Effector CD4-positive, alpha-beta T cell (primary cell): Measurements from ENCODE around the gene HOXB3.
A peak's percentile ranks its signal among the peaks of the same experiment; 100 is the strongest.
"Not testable (repeated sequence)": the region's sequence is repeated elsewhere in the genome, so short reads cannot be mapped to it uniquely, and the experiment has no call there.

Source experiments
- DNase-seq: peaks from one replicate; pipeline ENCODE4 v3.0.0-alpha.2; 2020

The HOXB3 gene

DNA sequence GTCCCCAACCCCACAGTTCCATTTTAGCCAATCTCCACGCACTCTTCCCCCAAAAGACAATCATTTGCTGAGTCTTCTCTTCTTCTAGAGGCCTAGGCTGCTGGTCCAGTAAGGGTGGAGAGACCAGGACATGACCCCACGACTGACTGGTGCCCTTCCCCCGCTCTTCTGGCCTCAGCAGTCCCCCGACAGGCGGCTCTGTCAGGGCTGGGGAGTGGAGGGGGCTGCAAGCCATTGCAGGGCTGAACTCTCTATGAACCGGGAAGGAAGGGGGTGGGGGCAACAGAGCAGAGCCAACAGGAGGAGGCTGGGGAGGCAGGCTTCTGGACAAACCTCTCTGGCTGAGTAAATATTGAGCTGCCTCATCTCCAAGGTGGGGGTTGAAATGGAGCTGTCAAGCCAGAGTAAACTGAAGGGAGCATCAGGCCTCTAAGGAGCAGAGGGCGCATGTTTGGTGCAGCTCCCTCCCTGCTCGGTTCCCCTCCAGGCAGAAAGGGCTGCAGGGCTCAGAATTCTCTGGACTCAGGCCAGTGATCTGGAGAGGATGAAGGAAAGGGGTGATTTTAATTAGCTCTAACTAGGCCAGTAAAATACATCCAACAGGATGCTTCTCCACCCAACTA is 67.9 kb downstream of the HOXB3 start:
- no peak for DNase-seq

GRCh38 chr17:48520631-48521079 is 69.4 kb downstream of the HOXB3 start:
- DNase-seq = no peak

- DNase-seq = no peak
Measured at GRCh38 chr17:48519427-48519826, 70.6 kb downstream of the HOXB3 start.

GRCh38 chr17:48517478-48517877 is 72.6 kb downstream of the HOXB3 start:
- no peak for DNase-seq

DNA sequence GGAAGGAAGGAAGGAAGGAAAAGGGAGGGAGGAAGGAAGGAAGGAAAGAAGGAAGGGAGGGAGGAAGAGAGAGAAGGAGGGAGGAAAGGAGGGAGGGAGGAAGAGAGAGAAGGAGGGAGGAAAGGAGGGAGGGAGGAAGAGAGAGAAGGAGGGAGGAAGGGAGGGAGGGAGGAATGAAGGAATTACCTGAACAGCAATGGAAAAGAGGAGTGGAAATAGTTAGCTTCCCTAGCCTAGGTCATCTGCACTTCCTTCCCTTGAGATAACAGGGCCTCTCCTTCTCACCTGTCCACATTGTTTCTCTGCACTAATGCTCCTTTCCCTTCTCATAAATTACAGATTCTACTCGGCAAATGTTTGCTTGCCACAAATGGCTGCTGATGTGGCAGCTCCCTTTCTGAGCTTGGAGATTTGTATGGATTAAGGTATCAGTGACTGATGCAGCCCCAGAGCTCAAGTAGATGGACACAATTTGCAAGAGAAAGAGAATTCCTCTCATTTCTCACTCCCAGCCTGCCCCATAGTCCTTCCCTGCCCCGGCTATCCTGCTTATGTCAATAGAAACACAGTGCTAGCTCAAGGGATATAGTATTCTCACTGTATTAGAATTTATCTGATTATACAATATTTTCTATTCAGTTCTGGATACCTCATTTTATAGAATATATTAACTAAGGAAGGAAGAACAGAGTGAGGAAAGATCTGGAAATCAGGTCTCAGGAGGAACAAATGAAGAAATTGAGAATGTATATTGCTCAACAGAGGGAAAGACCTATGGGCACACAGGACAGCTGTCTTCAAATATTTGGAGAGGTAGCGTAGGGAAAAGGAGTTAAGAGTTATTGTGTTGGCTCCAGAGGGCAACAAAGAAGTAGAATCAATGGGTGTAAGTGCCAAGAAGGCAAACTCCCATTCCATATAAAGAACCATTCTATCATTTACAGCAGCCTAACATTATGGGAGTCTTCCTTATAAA is 73.8 kb downstream of the HOXB3 start:
- DNase-seq = no peak

DNA sequence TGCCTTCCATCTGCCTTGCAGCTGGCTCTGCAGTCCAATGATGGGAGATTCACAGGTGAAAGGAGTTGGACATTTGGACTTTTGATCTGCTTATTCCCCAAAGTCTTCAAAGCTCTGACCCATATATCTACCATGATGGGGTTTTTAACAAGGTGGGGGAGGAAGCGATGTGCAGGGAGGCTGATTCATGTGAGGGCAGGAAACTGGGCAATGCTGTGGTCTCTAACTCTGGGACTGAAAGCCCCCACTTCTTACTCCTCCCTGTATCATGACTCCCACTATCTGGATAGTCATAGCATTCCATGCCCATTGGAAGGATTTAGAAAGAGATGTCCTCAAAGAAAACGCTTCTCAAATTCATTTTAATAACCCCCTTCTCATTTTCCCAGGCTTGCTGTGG is 75.6 kb downstream of the HOXB3 start:
- no peak for DNase-seq

DNA sequence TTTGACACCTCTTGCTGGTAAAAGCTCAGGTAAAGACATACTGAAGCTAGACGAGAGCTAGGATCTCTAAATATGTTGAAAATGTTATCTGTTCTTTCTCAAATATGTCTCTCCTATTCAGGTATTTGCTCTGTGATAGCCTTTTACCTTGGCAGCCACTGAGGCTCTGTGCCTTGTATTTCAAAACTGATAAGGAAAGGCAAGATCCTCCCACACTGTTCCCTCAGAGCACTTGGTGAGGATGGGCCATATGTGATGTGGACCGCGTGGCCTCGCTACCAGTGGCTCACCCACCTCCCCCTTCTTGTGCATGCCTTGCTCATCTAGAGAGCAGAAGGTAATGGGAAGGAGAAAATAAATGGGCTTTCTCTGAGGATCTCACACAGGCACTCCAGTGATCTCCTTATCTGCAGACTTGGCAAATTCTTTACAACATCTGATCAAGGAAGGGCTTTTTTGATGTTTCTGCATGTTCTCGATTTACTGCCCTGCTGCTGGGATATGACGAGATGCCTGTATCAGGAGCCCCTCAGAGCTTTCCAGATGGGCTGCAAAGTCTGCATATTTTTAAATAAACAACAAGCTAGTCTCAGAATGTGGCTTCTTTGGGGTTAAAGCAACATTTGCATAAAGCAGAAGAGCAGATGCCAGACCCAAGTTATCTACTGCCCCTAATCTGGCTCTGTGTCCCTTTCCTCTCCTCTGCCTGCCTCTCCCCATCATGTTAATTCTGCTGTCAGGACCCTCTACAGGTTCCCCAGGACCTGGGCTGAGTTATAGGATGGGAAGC is 76.2 kb downstream of the HOXB3 start:
- no peak for DNase-seq

DNA sequence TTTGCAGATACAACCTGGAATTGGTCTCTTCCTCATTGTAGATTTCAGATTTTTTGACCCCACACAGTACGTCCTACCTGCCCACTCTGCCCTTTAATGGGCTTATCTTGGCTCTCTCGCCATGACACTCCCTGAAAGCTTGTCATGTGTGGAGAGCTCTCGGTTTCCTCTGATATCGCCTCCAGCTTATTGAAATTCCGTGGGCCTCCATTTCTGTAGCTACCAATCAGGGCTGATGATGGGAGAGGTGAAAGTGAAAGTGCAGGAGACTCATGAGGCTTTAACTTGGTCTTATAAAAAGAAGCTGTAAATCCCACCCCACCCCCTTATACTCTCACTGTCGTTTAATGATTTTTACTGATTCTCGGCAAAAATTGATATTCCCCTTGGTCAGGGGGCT is 76.9 kb downstream of the HOXB3 start:
- DNase-seq = no peak

DNA sequence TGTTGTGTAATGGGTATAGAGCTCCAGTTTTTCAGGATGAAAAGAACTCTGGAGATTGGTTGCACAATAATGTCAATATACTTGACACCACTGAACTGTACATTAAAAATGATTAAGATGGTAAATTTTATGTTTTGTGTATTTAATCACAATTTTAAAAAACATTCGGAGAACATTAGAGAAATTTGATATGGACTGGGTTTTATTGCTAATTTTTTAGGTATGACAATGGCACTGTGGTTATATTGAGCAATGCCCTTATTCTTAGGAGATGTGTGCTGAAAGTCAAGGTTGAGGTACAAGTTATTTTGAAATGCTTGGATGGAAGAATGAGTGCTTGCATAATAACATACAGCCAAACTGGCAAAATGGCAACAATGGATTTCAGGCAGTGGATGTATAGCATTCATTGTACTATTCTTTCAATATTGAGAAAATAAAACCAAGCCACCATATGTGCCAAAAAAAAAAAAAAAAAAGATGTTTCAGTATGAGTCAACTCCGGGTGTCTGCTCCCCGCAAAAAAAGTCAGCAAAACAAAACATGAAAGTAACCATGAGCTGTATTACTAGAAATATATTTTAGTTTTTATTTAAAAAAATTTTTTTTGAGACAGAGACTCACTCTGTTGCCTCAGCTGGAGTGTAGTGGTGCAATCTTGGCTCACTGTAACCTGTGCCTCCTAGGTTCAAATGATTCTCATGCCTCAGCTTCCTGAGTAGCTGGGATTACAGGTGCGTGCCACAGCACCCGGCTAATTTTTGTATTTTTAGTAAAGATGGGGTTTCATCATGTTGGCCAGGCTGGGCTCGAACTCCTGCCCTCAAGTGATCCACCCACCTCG is 79.1 kb downstream of the HOXB3 start:
- peak; percentile 24 for DNase-seq

DNA sequence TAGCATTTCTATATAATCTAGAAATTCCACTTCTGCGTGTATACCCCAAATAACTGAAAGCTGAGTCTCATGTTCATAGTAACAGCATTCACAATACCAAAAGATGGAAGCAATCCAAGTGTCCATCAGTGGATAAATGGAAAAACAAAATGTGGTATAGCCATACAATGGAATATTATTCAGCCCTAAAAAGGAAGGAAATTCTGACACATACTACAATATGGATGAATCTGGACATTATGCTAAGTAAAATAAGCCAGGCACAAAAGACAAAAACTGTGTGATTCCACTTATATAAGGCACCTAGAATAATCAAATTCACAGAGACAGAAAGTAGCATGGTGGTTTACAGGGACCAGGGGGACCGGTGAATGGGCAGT is 79.7 kb downstream of the HOXB3 start:
- no peak for DNase-seq

- DNase-seq = not testable (repeated sequence)
Measured at GRCh38 chr17:48509708-48510107, 80.3 kb downstream of the HOXB3 start.

- no peak for DNase-seq
Measured at GRCh38 chr17:48506246-48506645, 83.8 kb downstream of the HOXB3 start.

- peak; percentile 36 for DNase-seq
Measured at GRCh38 chr17:48505788-48506187, 84.3 kb downstream of the HOXB3 start.

DNA sequence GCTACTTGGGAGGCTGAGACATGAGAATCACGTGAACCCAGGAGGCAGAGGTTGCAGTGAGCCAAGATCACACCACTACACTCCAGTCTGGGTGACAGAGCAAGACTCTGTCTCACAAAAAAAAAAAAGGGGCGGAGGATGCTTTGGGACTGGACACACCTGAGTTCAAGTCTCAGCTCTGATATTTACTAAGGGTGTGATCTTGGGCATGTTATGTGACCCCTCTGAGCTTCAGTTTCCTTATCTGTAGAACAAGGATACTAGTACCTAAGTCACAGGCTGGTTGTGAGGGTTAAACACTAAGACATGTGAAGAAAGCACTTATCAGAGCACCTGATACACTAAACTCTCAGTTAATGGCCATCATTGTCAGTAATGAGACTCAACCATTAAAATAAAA is 85.1 kb downstream of the HOXB3 start:
- DNase-seq = no peak

DNA sequence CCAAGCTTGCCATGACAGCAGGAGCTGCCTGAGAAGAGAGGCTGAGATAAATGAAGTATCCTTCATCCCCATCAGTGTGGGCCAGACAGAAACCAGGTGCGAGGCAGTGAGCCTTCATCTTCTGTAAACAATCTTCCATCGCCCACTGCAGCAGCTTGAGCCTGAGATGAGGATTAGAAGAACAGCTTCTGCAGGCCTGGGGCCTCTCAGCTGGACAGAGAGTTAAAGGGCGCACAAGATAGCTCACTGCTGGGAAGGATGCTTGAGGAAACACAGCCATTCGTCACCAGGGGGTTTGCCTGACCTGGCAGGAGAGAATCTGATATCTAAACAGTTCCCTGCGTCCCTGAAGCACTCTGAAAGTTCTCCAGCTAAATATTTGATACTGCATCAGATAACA is 86.3 kb downstream of the HOXB3 start:
- no peak for DNase-seq

GRCh38 chr17:48502901-48503300 is 87.1 kb downstream of the HOXB3 start:
- no peak for DNase-seq

- DNase-seq = no peak
Measured at GRCh38 chr17:48502312-48502711, 87.7 kb downstream of the HOXB3 start.

- DNase-seq = no peak
Measured at GRCh38 chr17:48500435-48501426, 89.3 kb downstream of the HOXB3 start.

- no peak for DNase-seq
Measured at GRCh38 chr17:48499735-48500434, 90.2 kb downstream of the HOXB3 start.

DNA sequence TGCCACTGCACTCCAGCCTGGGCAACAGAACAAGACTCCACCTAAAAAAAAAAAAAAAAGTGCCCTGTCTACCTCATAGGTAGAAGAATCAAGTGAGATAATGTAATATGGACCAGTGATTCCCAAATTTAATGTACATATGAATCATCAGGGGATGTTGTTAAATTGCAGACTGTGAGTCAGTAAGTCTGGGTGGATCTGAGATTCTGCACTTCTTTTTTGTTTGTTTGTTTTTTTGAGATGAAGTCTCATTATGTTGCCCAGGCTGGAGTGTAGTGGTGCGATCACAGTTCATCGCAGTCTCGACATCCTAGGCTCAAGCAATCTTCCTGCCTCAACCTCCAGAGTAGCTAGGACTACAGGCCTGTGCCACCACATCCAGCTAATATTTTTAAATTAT is 90.8 kb downstream of the HOXB3 start:
- no peak for DNase-seq
